ENCODE measurements around the gene LYRM7.

DNA sequence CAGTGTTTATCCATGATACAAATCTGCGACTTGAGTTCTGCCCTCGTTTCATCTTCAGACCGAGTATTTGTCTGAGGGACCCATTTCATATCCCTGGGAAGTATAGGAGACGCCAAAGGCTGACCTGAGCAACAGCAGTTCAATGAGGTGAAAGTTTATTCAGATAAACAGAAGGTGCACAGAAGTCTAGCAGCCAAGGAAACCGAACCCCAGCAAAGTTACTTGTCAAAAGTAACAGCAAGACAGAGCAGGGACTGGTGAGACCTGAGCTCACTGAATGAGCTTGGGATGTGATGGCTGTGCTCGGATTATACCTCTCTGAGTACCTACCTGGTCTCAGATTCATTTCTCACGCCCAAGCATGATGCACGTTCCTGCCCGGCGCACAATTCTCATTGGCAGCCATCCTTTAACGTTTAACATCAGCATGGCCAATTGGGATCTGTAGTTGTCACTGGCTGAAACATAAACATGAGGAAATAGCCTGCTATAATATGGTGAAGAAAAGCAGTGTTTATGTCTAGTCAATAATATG is 599 bp downstream of the LYRM7 start:
- TF ChIP-seq POLR2A (IDR thresholded peaks at IDR 0.05; ENCODE audit: low read depth) (no peak), POLR2AphosphoS5 (IDR thresholded peaks at IDR 0.05) (no peak), EP300 (IDR thresholded peaks at IDR 0.05) (no peak)
- TF ChIP-seq, protein P1, sequence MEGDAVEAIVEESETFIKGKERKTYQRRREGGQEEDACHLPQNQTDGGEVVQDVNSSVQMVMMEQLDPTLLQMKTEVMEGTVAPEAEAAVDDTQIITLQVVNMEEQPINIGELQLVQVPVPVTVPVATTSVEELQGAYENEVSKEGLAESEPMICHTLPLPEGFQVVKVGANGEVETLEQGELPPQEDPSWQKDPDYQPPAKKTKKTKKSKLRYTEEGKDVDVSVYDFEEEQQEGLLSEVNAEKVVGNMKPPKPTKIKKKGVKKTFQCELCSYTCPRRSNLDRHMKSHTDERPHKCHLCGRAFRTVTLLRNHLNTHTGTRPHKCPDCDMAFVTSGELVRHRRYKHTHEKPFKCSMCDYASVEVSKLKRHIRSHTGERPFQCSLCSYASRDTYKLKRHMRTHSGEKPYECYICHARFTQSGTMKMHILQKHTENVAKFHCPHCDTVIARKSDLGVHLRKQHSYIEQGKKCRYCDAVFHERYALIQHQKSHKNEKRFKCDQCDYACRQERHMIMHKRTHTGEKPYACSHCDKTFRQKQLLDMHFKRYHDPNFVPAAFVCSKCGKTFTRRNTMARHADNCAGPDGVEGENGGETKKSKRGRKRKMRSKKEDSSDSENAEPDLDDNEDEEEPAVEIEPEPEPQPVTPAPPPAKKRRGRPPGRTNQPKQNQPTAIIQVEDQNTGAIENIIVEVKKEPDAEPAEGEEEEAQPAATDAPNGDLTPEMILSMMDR (IDR thresholded peaks at IDR 0.05) = no peak

Data from esophagus muscularis mucosa (tissue), 4 donors.